Testis (tissue), 2 donors: ENCODE measurements around the gene DRAXIN.

ENCODE experiments used
- CTCF ChIP-seq, 3 experiments: fragments of 450-650 bp in 2 of 3; fragments of 200-600 bp in 1 of 3; sonication (generic) in 1 of 3; IDR thresholded peaks; one replicate each; pipeline ENCODE4 v1.5.1; 2016 to 2019; ENCODE audit warnings: antibody characterized with exemption in 3 of 3, mild to moderate bottlenecking in 2 of 3, moderate library complexity in 1 of 3
- POLR2A ChIP-seq: fragments of 450-650 bp; IDR thresholded peaks from one replicate; pipeline ENCODE4 v1.6.1; 2017; ENCODE audit warnings: antibody characterized with exemption, mild to moderate bottlenecking, moderate library complexity

- TF ChIP-seq POLR2A (no peak), CTCF (IDR thresholded peaks at IDR 0.05) (no peak)
These were observed 12.1 kb downstream of the DRAXIN start for GRCh38 chr1:11703357-11704193.
